Muscle layer of colon (tissue), 2 donors: ENCODE measurements around the gene NPL.

Experiments
- H3K27ac ChIP-seq: one replicate; pipeline ENCODE4 v1.7.0; 2013; ENCODE audit warnings: low read depth, mild to moderate bottlenecking, low read length, moderate library complexity
- H3K27me3 ChIP-seq, 2 donors: one replicate each; pipeline ENCODE4 v1.7.0; 2013; ENCODE audit warnings: low read length in 2 of 2, mild to moderate bottlenecking in 2 of 2; ENCODE audit not compliant: insufficient read depth in 2 of 2, control insufficient read depth in 1 of 2
- H3K36me3 ChIP-seq: one replicate; pipeline ENCODE4 v1.7.0; 2013; ENCODE audit warnings: mild to moderate bottlenecking, low read length; ENCODE audit not compliant: insufficient read depth
- H3K4me1 ChIP-seq: one replicate; pipeline ENCODE4 v1.7.0; 2013; ENCODE audit warnings: mild to moderate bottlenecking, low read length; ENCODE audit not compliant: insufficient read depth
- H3K4me3 ChIP-seq, 2 donors: one replicate each; pipeline ENCODE4 v1.7.0; 2013; ENCODE audit warnings: low read length in 2 of 2, low read depth in 1 of 2, mild to moderate bottlenecking in 1 of 2, moderate library complexity in 1 of 2
- H3K9ac ChIP-seq: one replicate; pipeline ENCODE4 v1.7.0; 2013; ENCODE audit warnings: low read length
- H3K9me3 ChIP-seq: one replicate; pipeline ENCODE4 v1.7.0; 2013; ENCODE audit warnings: mild to moderate bottlenecking, low read length
- donor health status: abdominal sarcoma.
- donor health status: Adenocarcinoma of cecum.

Gene NPL

DNA sequence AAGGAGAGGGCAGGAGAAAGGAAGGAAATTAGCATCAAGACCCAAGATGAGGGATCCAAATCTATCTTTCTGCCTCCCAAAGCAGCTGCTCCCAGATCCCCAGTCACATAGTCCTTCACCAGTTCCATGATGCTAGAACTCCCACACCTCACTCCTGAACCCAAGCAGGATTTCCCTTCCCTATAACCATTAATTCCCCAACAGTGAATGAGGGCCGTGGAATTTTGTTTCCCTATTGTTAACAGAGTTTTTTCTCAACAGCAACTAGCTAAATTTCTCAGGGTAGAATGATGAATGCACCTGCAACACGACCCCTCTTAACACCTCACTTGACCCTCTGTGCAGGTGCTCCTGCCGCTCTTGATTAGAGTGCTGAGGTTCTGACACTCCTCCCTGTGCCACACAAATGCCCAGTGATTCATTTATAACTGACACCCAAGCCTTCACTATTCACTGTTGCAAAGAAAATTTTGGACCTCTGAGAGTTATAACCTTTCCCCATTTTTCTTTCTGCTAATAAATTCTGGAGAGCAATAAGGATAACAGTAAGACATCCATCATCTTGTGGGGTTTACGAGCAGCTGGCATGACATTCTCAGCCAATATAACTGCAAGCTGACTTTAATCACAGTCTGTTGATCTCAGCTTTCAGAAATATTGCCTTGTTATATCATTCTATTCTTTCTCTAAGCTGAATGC is 25.4 kb upstream of the NPL start:
- no peaks in the 10 kb centered on the region for H3K4me1 ChIP-seq
- no peak overlapping the region for H3K27ac ChIP-seq
- no peaks in the 10 kb centered on the region for H3K36me3 ChIP-seq
- H3K27me3 ChIP-seq = no peaks in the 10 kb centered on the region
- no peak overlapping the region for H3K9ac ChIP-seq
- no peak overlapping the region for H3K4me3 ChIP-seq
- H3K9me3 ChIP-seq = no peaks in the 10 kb centered on the region

DNA sequence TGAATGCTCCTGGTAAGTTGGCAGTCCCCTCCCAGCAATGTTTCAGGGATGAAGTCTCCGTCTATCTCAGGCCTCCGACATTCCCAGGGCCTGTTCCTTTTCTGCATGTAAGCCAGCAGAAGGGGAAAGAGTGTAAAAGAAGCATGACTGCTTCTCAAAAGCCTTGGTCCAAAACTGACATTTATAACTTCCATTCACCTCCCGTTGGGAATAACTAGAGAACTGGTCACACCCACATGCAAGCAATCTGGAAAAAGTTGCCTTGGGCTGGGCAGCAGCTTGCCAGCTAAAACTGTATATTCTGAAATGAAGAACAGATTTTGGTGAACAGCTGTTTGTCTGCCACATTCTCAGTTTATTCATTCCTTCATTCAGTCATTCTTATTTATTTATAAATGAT is 24.2 kb upstream of the NPL start:
- no peak overlapping the region for H3K27ac ChIP-seq
- H3K4me3 ChIP-seq = no peak overlapping the region
- no peaks in the 10 kb centered on the region for H3K27me3 ChIP-seq
- H3K36me3 ChIP-seq = no peaks in the 10 kb centered on the region
- no peak overlapping the region for H3K9ac ChIP-seq
- H3K9me3 ChIP-seq = no peaks in the 10 kb centered on the region
- H3K4me1 ChIP-seq = no peaks in the 10 kb centered on the region

DNA sequence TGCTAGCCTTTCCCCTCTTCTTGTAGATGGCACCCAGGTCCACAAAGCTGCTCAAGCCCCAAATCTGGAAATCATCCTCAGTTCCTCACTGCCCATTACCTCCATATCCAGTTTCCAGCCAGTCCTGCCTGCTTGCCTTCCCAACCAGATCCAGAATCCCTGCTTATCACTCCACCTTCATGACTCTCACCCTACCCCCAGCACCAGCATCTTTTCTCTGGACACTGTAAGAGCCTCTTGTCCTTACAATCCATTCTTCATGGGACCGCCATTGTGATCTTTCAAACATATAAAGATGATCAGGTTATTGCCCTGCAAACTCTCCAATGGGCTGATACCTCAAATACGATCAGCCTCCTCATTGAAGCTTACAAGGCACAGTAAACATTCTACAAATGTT is 23.5 kb upstream of the NPL start:
- Histone ChIP-seq H3K27me3 (no peaks in the 10 kb centered on the region), H3K4me1 (no peaks in the 10 kb centered on the region), H3K9me3 (no peaks in the 10 kb centered on the region), H3K27ac (no peak overlapping the region), H3K36me3 (no peaks in the 10 kb centered on the region), H3K4me3 (no peak overlapping the region), H3K9ac (no peak overlapping the region)

DNA sequence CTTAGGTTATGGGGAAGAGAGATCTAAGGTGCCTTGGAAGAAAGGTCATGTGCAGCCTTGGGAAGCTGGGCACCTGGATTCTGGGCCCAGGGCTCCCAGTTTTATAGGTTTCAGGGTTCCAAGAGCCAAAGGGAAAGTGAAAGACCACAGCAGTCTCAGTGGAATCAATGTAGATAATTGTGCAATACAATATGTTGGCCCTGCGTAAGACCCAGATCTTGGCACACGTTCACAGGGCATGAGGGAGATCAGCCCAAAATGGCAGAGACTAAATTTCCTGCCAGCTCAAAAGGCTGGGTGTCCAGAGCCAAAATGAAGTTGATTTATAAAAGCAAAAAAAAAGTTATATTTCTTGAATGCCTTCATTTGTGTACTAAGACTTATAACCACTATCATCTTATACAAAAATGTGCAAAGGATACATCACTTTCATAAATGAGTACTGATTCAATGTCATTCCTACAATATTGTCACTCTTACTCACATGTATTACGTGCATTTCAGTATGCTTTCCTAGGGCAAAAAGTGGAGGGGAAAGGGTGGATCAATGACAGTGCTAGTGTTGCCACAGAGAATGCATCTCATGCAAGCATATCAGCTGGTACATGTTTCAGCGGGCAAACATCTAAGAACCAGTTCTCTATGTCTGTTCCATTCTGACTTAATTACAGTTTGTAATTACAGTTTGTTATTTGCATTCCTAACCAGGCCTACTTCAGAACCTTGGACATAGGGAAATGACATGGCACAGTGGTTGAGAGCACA is 22.5 kb upstream of the NPL start:
- H3K36me3 ChIP-seq = no peaks in the 10 kb centered on the region
- H3K4me1 ChIP-seq = no peaks in the 10 kb centered on the region
- H3K9ac ChIP-seq = no peak overlapping the region

DNA sequence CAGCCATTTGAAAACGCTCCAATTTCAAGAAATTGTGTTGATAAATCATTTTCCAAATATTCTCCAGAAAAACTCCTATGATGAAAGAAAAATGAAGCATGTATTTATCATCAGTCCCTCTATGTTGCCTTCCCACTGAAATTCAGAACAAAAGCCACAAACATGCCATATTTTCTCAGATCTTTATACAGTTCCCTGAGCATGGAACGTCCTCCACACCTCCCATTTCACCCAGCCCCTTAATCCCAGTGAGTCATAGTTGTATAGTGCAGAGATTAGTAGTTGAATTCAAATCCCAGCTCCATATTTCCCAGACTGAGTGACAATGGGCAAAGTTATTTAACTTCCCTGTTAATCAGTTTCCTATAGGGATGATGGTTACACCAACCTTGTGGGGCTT is 20.6 kb upstream of the NPL start:
- no peaks in the 10 kb centered on the region for H3K36me3 ChIP-seq
- no peaks in the 10 kb centered on the region for H3K9me3 ChIP-seq
- no peak overlapping the region for H3K27ac ChIP-seq
- H3K4me3 ChIP-seq = no peak overlapping the region
- H3K27me3 ChIP-seq = no peaks in the 10 kb centered on the region
- H3K4me1 ChIP-seq = no peaks in the 10 kb centered on the region
- H3K9ac ChIP-seq = no peak overlapping the region

More for the DNA sequence above, 22.5 kb upstream of the NPL start:
- H3K27me3 ChIP-seq = no peaks in the 10 kb centered on the region
- no peaks in the 10 kb centered on the region for H3K9me3 ChIP-seq
- no peak overlapping the region for H3K4me3 ChIP-seq
- H3K27ac ChIP-seq = no peak overlapping the region

DNA sequence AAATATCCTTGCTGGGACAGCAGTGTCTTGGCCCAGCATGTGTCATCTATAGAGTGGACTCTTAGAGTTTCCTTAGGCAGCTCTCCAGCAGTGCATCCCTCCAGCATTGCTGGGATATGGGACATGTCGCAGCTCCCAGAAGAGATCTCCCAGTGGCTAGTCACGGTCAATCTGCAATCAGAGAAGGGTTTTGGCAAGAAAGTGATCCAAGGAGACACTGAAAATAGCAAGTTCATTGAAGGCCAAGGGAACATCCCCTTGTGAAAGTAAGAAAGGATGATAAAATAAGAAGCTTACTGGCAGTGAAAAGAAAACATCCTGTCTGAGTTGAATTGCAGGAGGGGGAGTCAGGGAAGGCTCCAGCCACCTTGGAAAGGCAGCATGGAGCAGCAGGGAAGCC is 19.3 kb upstream of the NPL start:
- Histone ChIP-seq H3K4me1 (no peaks in the 10 kb centered on the region), H3K27ac (no peak overlapping the region), H3K9me3 (no peaks in the 10 kb centered on the region), H3K4me3 (no peak overlapping the region), H3K27me3 (no peaks in the 10 kb centered on the region), H3K9ac (no peak overlapping the region), H3K36me3 (no peaks in the 10 kb centered on the region)

DNA sequence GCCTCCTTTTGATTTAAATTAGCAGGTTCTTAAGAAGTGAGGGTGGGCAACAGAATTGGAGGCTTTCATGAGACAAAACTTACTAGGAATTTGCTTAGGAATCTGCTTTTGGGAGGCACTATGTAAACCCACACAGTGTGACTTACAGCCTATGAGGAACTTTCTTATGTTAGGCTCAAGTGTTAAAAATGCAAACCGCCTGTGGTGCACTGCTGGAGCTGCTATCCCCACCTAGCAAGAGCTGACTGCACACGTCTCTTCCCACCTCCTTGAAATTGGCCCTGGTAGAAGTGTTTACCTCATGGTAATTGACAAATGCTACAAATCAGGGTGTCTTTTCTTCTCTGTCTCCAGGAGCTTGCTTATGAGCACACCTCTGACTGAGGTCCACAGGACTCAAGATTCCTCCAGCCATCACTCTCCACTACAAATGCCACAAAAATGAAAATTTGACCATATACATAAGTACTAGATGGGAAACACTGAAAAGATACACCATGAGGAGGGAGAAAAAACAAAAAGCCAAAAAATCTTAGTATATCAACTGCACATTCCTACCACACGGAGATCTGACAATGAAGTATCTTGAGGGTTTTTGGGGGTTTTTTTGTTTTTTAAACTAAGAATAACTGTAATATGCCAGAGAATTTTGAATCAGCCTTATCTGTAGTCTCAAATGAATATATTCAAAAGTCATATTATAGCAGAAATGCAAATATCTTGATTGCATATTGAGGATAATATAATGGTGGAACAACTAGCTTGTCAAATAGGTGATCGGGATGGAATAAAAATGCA is 18.2 kb upstream of the NPL start:
- Histone ChIP-seq H3K4me3 (no peak overlapping the region), H3K27ac (no peak overlapping the region), H3K27me3 (no peaks in the 10 kb centered on the region), H3K9ac (no peak overlapping the region), H3K9me3 (no peaks in the 10 kb centered on the region), H3K4me1 (no peaks in the 10 kb centered on the region), H3K36me3 (no peaks in the 10 kb centered on the region)

DNA sequence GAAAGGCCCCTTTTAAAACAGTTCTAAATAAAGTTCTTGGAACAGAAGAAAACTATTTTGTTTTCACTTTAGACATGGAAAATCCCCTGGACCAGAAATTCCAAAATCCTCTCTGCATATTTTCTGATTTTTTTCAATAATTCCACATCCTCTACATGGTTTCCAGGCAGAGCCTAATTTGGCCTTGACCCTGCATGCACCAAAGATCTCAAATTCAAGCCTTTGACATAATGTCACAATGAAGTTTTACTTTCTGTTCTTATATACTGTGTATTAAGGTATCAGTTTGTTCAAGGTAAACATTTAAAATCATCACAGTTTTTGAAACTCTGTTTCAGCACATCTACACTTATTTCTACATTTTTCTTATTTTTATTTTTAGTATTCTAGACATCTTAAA is 12.2 kb upstream of the NPL start:
- no peak overlapping the region for H3K9ac ChIP-seq
- H3K27ac ChIP-seq = no peak overlapping the region
- no peaks in the 10 kb centered on the region for H3K27me3 ChIP-seq
- H3K4me3 ChIP-seq = no peak overlapping the region
- H3K9me3 ChIP-seq = no peaks in the 10 kb centered on the region
- no peaks in the 10 kb centered on the region for H3K36me3 ChIP-seq
- H3K4me1 ChIP-seq = no peaks in the 10 kb centered on the region

DNA sequence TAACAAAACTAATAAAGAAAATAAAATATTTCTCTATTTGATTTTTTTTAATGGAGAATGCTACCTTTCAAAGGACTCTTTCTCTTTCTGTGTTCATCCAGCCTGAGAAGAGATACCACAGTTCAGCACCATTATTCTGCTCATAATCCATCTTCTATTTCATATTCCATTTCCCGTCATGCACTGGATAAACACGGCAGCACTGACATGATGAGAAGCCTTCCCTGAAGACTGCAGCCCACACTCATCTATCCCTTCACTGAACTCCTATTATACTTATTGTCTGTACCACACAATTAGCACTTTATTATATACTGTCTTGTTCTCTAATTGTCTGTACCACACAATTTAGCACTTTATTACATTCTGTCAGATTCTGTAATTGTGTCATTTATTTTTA is 10.7 kb upstream of the NPL start:
- Histone ChIP-seq H3K9me3 (no peaks in the 10 kb centered on the region), H3K36me3 (no peaks in the 10 kb centered on the region), H3K4me1 (no peaks in the 10 kb centered on the region), H3K4me3 (no peak overlapping the region), H3K27me3 (no peaks in the 10 kb centered on the region), H3K9ac (no peak overlapping the region), H3K27ac (no peak overlapping the region)

DNA sequence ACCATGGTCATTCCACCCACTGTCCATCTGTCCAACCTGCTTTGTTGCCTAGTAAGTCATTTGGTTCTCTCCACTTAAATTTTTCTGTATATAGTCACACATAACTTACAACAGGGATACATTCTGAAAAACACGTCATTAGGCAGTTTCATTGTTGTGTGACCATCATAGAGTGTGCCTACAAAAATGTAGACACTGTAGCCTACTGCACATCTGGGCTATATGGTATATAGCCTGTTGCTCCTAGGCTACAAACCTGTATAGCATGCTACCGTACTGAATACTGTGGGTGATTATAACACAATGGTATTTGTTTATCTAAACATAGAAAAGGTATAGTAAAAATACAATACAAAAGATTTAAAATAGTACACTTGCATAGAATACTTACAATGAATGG is 10.0 kb upstream of the NPL start:
- Histone ChIP-seq H3K27me3 (no peaks in the 10 kb centered on the region), H3K9ac (no peak overlapping the region), H3K36me3 (no peaks in the 10 kb centered on the region), H3K4me1 (no peaks in the 10 kb centered on the region), H3K4me3 (no peak overlapping the region), H3K27ac (no peak overlapping the region), H3K9me3 (no peaks in the 10 kb centered on the region)

DNA sequence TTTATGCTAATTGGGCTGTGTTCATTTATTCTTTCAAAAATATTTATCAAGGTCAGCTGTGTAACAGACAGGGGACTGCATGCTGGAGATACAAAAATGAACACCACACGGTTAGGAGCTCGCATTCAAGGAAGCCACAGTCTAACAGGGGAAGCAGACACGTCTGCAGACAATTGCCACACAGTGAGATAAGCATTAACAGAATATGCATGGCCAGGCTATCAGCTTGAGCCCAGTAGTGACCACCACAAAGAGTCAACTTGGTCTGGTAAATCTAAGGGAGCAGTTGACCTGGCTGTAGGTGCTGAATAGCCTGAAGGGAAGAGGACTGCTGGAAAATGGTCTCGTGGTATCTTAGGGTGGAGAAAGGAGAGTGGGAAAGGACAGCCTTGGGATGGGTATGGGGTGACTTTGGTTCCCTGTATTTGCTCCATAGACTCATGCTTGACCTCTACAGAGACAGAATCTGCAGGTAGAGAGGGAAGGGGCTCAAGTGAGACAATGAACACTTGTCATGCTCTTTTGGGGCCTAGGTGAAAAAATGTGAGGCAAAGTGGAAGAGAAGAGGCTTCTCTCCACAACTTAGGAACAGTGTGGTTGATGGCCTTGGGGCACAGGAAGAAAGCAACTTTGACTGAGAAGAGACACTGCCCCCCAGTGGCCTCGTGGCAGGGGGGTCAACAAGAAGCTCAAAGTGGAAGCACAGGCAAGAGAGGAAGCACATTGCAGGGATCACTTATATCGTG is 7.6 kb upstream of the NPL start:
- H3K27me3 ChIP-seq = no peaks in the 10 kb centered on the region
- no peaks in the 10 kb centered on the region for H3K4me1 ChIP-seq
- H3K27ac ChIP-seq = no peak overlapping the region
- H3K9me3 ChIP-seq = no peaks in the 10 kb centered on the region
- no peak overlapping the region for H3K4me3 ChIP-seq
- no peak overlapping the region for H3K9ac ChIP-seq
- no peaks in the 10 kb centered on the region for H3K36me3 ChIP-seq
